OCI-LY3 (cell line): Measurements from ENCODE around the gene EFCAB8.

Experiments
- H2AFZ ChIP-seq: fragments of 200-600, 300-600 bp; shearing (Covaris generic); 2 replicates; pipeline ENCODE4 v1.6.0; 2014; ENCODE audit warnings: antibody characterized with exemption, low read depth, low read length
- H3K27ac ChIP-seq: fragments of 200-600, 300-600 bp; sonication (generic); 2 replicates; pipeline ENCODE4 v1.5.1; 2014; ENCODE audit warnings: mild to moderate bottlenecking, low read length, moderate library complexity, mixed read lengths
- H3K27me3 ChIP-seq: fragments of 200-600, 300-600 bp; sonication (generic); 2 replicates; pipeline ENCODE4 v1.6.1; 2014; ENCODE audit warnings: low read depth, low read length, mixed read lengths
- H3K36me3 ChIP-seq: fragments of 200-600, 300-600 bp; sonication (generic); replicated peaks from 2 replicates; pipeline ENCODE3; 2014; ENCODE audit warnings: low read depth, low read length, mixed read lengths
- H3K4me1 ChIP-seq: fragments of 300-600, 200-600 bp; sonication (generic); 2 replicates; pipeline ENCODE4 v1.6.1; 2014; ENCODE audit warnings: low read length, mixed read lengths
- H3K4me2 ChIP-seq: fragments of 200-600, 300-600 bp; sonication (generic); 2 replicates; pipeline ENCODE4 v1.6.1; 2014; ENCODE audit warnings: low read length, mixed read lengths
- H3K4me3 ChIP-seq: fragments of 300-600, 200-600 bp; sonication (generic); 2 replicates; pipeline ENCODE4 v1.5.1; 2014; ENCODE audit warnings: antibody characterized with exemption, mild to moderate bottlenecking, low read length, moderate library complexity
- H3K79me2 ChIP-seq: fragments of 300-600, 200-600 bp; shearing (Covaris generic); 2 replicates; pipeline ENCODE4 v1.6.1; 2014; ENCODE audit warnings: mild to moderate bottlenecking, low read length, mixed read lengths
- H3K9ac ChIP-seq: fragments of 300-600, 200-600 bp; shearing (Covaris generic); 2 replicates; pipeline ENCODE4 v1.6.0; 2014; ENCODE audit warnings: mild to moderate bottlenecking, low read length, moderate library complexity
- H3K9me3 ChIP-seq: fragments of 200-600, 300-600 bp; shearing (Covaris generic); 2 replicates; pipeline ENCODE4 v1.6.1; 2014; ENCODE audit warnings: low read length, mixed read lengths; ENCODE audit not compliant: insufficient read depth
- H4K20me1 ChIP-seq: fragments of 200-600, 300-600 bp; sonication (generic); 2 replicates; pipeline ENCODE4 v1.6.1; 2016; ENCODE audit warnings: low read length, mixed read lengths; ENCODE audit not compliant: insufficient read depth
- CTCF ChIP-seq: fragments of 200-600, 300-600 bp; sonication (generic); IDR thresholded peaks from 2 replicates; pipeline ENCODE4 v1.5.1; 2014; ENCODE audit warnings: antibody characterized with exemption, low read length, low read depth
- EZH2phosphoT487 ChIP-seq: fragments of 200-600 bp; shearing (Covaris generic); IDR thresholded peaks from 2 replicates; pipeline ENCODE4 v1.6.1; 2018; ENCODE audit warnings: antibody characterized with exemption, mixed run types, low read depth

Gene EFCAB8

GRCh38 chr20:32982617-32983458, 124.1 kb downstream of the EFCAB8 start:
- H3K79me2 ChIP-seq = no peaks in the 10 kb centered on the region
- H3K9me3 ChIP-seq = no peaks in the 10 kb centered on the region
- H3K27ac ChIP-seq = no peak overlapping the region
- no peak for TF ChIP-seq EZH2phosphoT487
- no peak for TF ChIP-seq CTCF
- H3K4me1 ChIP-seq = no peaks in the 10 kb centered on the region
- no peaks in the 10 kb centered on the region for H3K27me3 ChIP-seq
- H3K9ac ChIP-seq = no peak overlapping the region
- H3K4me2 ChIP-seq = no peak overlapping the region
- H3K36me3 ChIP-seq = no peaks in the 10 kb centered on the region
- no peak overlapping the region for H3K4me3 ChIP-seq
- H2AFZ ChIP-seq = no peak overlapping the region
- H4K20me1 ChIP-seq = no peaks in the 10 kb centered on the region

DNA sequence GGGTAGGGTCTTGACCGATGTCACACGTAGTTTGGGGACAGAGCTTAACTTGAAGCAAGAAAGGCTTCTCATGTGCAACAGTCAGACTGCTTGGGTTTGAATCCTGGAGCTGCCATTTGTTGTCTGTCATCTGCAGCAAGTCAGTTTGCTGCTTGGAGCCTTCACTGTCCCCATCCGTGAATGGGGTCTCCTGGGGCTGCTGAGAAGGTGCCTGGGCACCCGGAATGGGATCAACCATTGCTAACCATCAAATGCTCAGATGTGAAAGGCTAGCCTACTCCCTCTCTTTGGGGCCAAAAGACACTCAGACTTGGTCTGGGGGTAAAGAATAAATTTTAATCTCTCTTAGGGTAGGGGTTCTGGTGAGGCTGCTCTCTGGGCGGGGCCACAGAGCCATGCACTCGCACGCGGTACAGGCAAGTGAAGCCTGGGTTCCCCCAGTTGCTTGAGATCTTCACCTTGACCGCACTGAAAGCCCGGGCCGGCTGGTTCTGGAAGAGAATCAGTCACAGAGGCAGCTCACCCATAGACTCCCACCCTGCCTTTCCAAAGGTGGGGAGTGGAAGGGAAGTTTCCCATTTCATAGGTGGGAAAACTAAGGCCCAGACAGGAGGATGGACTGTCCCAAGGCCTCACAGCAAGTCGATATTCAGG, 124.9 kb downstream of the EFCAB8 start:
- no peak overlapping the region for H2AFZ ChIP-seq
- H3K79me2 ChIP-seq = no peaks in the 10 kb centered on the region
- H3K36me3 ChIP-seq = no peaks in the 10 kb centered on the region
- H3K4me1 ChIP-seq = no peaks in the 10 kb centered on the region
- H4K20me1 ChIP-seq = no peaks in the 10 kb centered on the region
- no peak for TF ChIP-seq CTCF
- TF ChIP-seq EZH2phosphoT487 = no peak
- no peaks in the 10 kb centered on the region for H3K9me3 ChIP-seq
- no peaks in the 10 kb centered on the region for H3K27me3 ChIP-seq
- no peak overlapping the region for H3K4me3 ChIP-seq
- no peak overlapping the region for H3K27ac ChIP-seq
- H3K9ac ChIP-seq = no peak overlapping the region
- H3K4me2 ChIP-seq = no peak overlapping the region

GRCh38 chr20:32984196-32984595, 125.5 kb downstream of the EFCAB8 start:
- Histone ChIP-seq H4K20me1 (no peaks in the 10 kb centered on the region), H3K36me3 (no peaks in the 10 kb centered on the region), H3K79me2 (no peaks in the 10 kb centered on the region), H3K4me1 (no peaks in the 10 kb centered on the region), H3K4me3 (no peak overlapping the region), H3K27me3 (no peaks in the 10 kb centered on the region), H3K9me3 (no peaks in the 10 kb centered on the region), H2AFZ (no peak overlapping the region), H3K27ac (no peak overlapping the region), H3K4me2 (no peak overlapping the region), H3K9ac (no peak overlapping the region)
- TF ChIP-seq CTCF = no peak
- TF ChIP-seq EZH2phosphoT487 = no peak

- TF ChIP-seq CTCF (no peak), EZH2phosphoT487 (no peak)
- Histone ChIP-seq H2AFZ (no peak overlapping the region), H3K4me1 (no peaks in the 10 kb centered on the region), H3K4me3 (no peak overlapping the region), H4K20me1 (no peaks in the 10 kb centered on the region), H3K79me2 (no peaks in the 10 kb centered on the region), H3K4me2 (no peak overlapping the region), H3K27me3 (no peaks in the 10 kb centered on the region), H3K36me3 (no peaks in the 10 kb centered on the region), H3K27ac (no peak overlapping the region), H3K9ac (no peak overlapping the region), H3K9me3 (no peaks in the 10 kb centered on the region)
Observed at GRCh38 chr20:32984631-32985354, 126.1 kb downstream of the EFCAB8 start.
